H1 (cell line): ENCODE measurements around the gene PRICKLE1. TPM values are rescaled to one million over a fixed set of nuclear protein-coding genes. Genes with fewer than 3 reads are reported as not detected.

Experiments used
- CTCF ChIA-PET: fragments of 300-600 bp; sonication (Branson Sonifier 250); formaldehyde crosslinking; loops from one replicate; lab custom pipeline; 2021; ENCODE audit not compliant: partially characterized antibody; lab: Charles Lee
- POLR2A ChIA-PET: fragments of 300-600 bp; sonication (Branson Sonifier 250); formaldehyde crosslinking; loops from one replicate; lab custom pipeline; 2021; ENCODE audit warnings: inconsistent platforms; ENCODE audit not compliant: partially characterized antibody; lab: Charles Lee
- DNase-seq, 2 experiments: peaks; one replicate each; pipeline versions ENCODE4 v3.0.0 to v3.0.0-alpha.2; 2010 to 2022; ENCODE audit warnings: low spot score in 2 of 2, low read depth in 1 of 2, mixed read lengths in 1 of 2
- FAIRE-seq: peaks from 2 replicates; lab custom pipeline; 2011; peaks lifted over from hg19 to GRCh38; lab: Jason Lieb, UNC
- H2AFZ ChIP-seq: 2 replicates; pipeline ENCODE4 v1.8.1; 2012; ENCODE audit warnings: low read length, inconsistent platforms
- H2AK5ac ChIP-seq: 2 replicates; pipeline ENCODE4 v1.6.1; 2013; ENCODE audit warnings: low read depth, low read length
- H2BK120ac ChIP-seq: replicated peaks from 2 replicates; pipeline ENCODE3; 2013; ENCODE audit warnings: low read depth, low read length, inconsistent platforms
- H2BK12ac ChIP-seq: 2 replicates; pipeline ENCODE4 v1.6.1; 2013; ENCODE audit warnings: low read depth, low read length
- H2BK15ac ChIP-seq: 2 replicates; pipeline ENCODE4 v1.6.1; 2013; ENCODE audit warnings: low read length
- H2BK20ac ChIP-seq: 2 replicates; pipeline ENCODE4 v1.6.1; 2013; ENCODE audit warnings: low read length
- H2BK5ac ChIP-seq: 2 replicates; pipeline ENCODE4 v1.6.1; 2013; ENCODE audit warnings: low read depth, low read length
- H3K14ac ChIP-seq: 2 replicates; pipeline ENCODE4 v1.6.1; 2013; ENCODE audit warnings: inconsistent platforms; ENCODE audit not compliant: insufficient read length
- H3K18ac ChIP-seq: 2 replicates; pipeline ENCODE4 v1.6.1; 2013; ENCODE audit warnings: low read length; ENCODE audit errors: extremely low read depth
- H3K23ac ChIP-seq: 2 replicates; pipeline ENCODE4 v1.6.1; 2013; ENCODE audit warnings: inconsistent platforms; ENCODE audit not compliant: insufficient read length
- H3K23me2 ChIP-seq: 2 replicates; pipeline ENCODE4 v1.6.1; 2013; ENCODE audit warnings: low read depth, low read length
- H3K27ac ChIP-seq: 2 replicates; pipeline ENCODE4 v1.6.1; 2011; ENCODE audit warnings: low read depth, low read length, inconsistent platforms
- H3K27me3 ChIP-seq, 4 experiments: replicated peaks in 1 of 4; 1 replicate in 1 of 4; 2 replicates in 3 of 4; pipeline versions ENCODE4 v1.6.1 to v1.8.1; 2011 to 2013; ENCODE audit warnings: low read length in 3 of 4, mild to moderate bottlenecking in 3 of 4, inconsistent platforms in 2 of 4, mixed read lengths in 2 of 4, moderate library complexity in 1 of 4; ENCODE audit not compliant: control insufficient read depth in 3 of 4, insufficient read depth in 3 of 4; ENCODE audit errors: extremely low read depth in 1 of 4
- H3K36me3 ChIP-seq, 4 experiments: 2 replicates each; pipeline versions ENCODE4 v1.6.1 to v1.8.1; 2011 to 2013; ENCODE audit warnings: mild to moderate bottlenecking in 4 of 4, low read length in 3 of 4, moderate library complexity in 2 of 4, control low read depth in 1 of 4, inconsistent platforms in 1 of 4; ENCODE audit not compliant: insufficient read depth in 4 of 4, control insufficient read depth in 2 of 4
- H3K4ac ChIP-seq: replicated peaks from 2 replicates; pipeline ENCODE3; 2013; ENCODE audit warnings: low read length, low read depth, mixed read lengths, inconsistent platforms; ENCODE audit not compliant: insufficient read length
- H3K4me1 ChIP-seq, 4 experiments: replicated peaks in 1 of 4; 1 replicate in 1 of 4; 2 replicates in 3 of 4; pipeline versions ENCODE4 v1.6.1 to v1.8.1; 2011 to 2013; ENCODE audit warnings: low read length in 3 of 4, inconsistent platforms in 2 of 4, mixed read lengths in 1 of 4; ENCODE audit not compliant: insufficient read depth in 4 of 4, control insufficient read depth in 3 of 4
- H3K4me2 ChIP-seq, 2 experiments: 2 replicates each; pipeline versions ENCODE4 v1.6.1 to v1.8.1; 2011 to 2013; ENCODE audit warnings: low read depth in 2 of 2, low read length in 2 of 2, control low read depth in 1 of 2, inconsistent platforms in 1 of 2, mild to moderate bottlenecking in 1 of 2; ENCODE audit not compliant: insufficient read depth in 1 of 2
- H3K4me3 ChIP-seq, 4 experiments: fragments of 200-600, 300-600 bp in 1 of 4; sonication (generic), shearing (Covaris generic), sonication (Bioruptor Twin) in 1 of 4; 2 replicates each; pipeline versions ENCODE4 v1.5.1 to v1.8.1; 2011 to 2016; ENCODE audit warnings: low read length in 4 of 4, low read depth in 3 of 4, control low read depth in 2 of 4, inconsistent platforms in 2 of 4, mild to moderate bottlenecking in 2 of 4, mixed read lengths in 1 of 4, moderate library complexity in 1 of 4; ENCODE audit not compliant: insufficient read depth in 2 of 4; ENCODE audit errors: extremely low read depth in 1 of 4
- H3K56ac ChIP-seq: replicated peaks from 2 replicates; pipeline ENCODE3; 2013; ENCODE audit warnings: low read depth, mild to moderate bottlenecking, mixed read lengths, low read length, inconsistent platforms; ENCODE audit not compliant: insufficient read length
- H3K79me1 ChIP-seq: 2 replicates; pipeline ENCODE4 v1.6.1; 2013; ENCODE audit warnings: low read depth, low read length, control low read depth
- H3K79me2 ChIP-seq, 2 experiments: 2 replicates each; pipeline versions ENCODE4 v1.6.1 to v1.8.1; 2012 to 2013; ENCODE audit warnings: low read length in 2 of 2, mild to moderate bottlenecking in 2 of 2, inconsistent platforms in 1 of 2; ENCODE audit not compliant: insufficient read depth in 2 of 2, control insufficient read depth in 1 of 2
- H3K9ac ChIP-seq, 4 experiments: replicated peaks in 1 of 4; 1 replicate in 1 of 4; 2 replicates in 3 of 4; pipeline versions ENCODE4 v1.6.1 to v1.8.1; 2011 to 2013; ENCODE audit warnings: low read depth in 3 of 4, low read length in 3 of 4, control low read depth in 2 of 4, mild to moderate bottlenecking in 2 of 4, moderate library complexity in 2 of 4, inconsistent platforms in 1 of 4; ENCODE audit errors: extremely low read depth in 1 of 4
- H3K9me3 ChIP-seq, 2 experiments: 2 replicates each; pipeline versions ENCODE4 v1.6.1 to v1.8.1; 2012 to 2013; ENCODE audit warnings: mild to moderate bottlenecking in 2 of 2, moderate library complexity in 2 of 2, control low read depth in 1 of 2, inconsistent platforms in 1 of 2, low read depth in 1 of 2, low read length in 1 of 2, mixed read lengths in 1 of 2; ENCODE audit not compliant: insufficient read depth in 2 of 2
- H4K20me1 ChIP-seq, 2 experiments: replicated peaks in 1 of 2; 2 replicates each; pipeline versions ENCODE3 to v1.8.1; 2011 to 2013; ENCODE audit warnings: inconsistent platforms in 2 of 2, low read length in 2 of 2, mild to moderate bottlenecking in 1 of 2; ENCODE audit not compliant: insufficient read depth in 2 of 2, control insufficient read depth in 1 of 2
- H4K5ac ChIP-seq: 2 replicates; pipeline ENCODE4 v1.6.1; 2013; ENCODE audit warnings: low read length, low read depth, mixed read lengths, inconsistent platforms; ENCODE audit not compliant: insufficient read length
- H4K8ac ChIP-seq: 2 replicates; pipeline ENCODE4 v1.8.0; 2013; ENCODE audit warnings: mild to moderate bottlenecking, moderate library complexity, low read length, inconsistent platforms; ENCODE audit not compliant: insufficient read depth; ENCODE audit errors: extremely low read depth
- H4K91ac ChIP-seq: replicated peaks from 2 replicates; pipeline ENCODE3; 2013; ENCODE audit warnings: low read length, mixed read lengths, inconsistent platforms; ENCODE audit not compliant: insufficient read length
- ATF3 ChIP-seq: IDR thresholded peaks from 2 replicates; pipeline ENCODE4 v1.6.1; 2011; ENCODE audit warnings: low read depth, mild to moderate bottlenecking, low read length; ENCODE audit not compliant: insufficient read depth
- BACH1 ChIP-seq: IDR thresholded peaks from 2 replicates; pipeline ENCODE4 v1.6.1; 2012; ENCODE audit warnings: low read length, improper control_type of control experiment
- CEBPB ChIP-seq: IDR thresholded peaks from 2 replicates; pipeline ENCODE4 v1.6.1; 2012; ENCODE audit warnings: low read depth, low read length
- CHD1 ChIP-seq: IDR thresholded peaks from 2 replicates; pipeline ENCODE4 v1.6.1; 2012; ENCODE audit warnings: low read depth, low read length, improper control_type of control experiment
- CHD2 ChIP-seq: IDR thresholded peaks from 2 replicates; pipeline ENCODE4 v1.6.1; 2012; ENCODE audit warnings: low read length, improper control_type of control experiment
- HDAC2 ChIP-seq, 2 experiments: fragments of 300-600 bp in 1 of 2; sonication (generic) in 1 of 2; IDR thresholded peaks; 2 replicates each; pipeline ENCODE4 v1.6.1; 2011 to 2012; ENCODE audit warnings: low read depth in 2 of 2, low read length in 2 of 2, mild to moderate bottlenecking in 2 of 2, moderate library complexity in 2 of 2, borderline replicate concordance in 1 of 2, inconsistent platforms in 1 of 2
- KDM1A ChIP-seq: fragments of 200-600, 300-600 bp; sonication (generic); IDR thresholded peaks from 2 replicates; pipeline ENCODE4 v1.7.1; 2016; ENCODE audit warnings: mild to moderate bottlenecking, low read length, borderline replicate concordance
- MAX ChIP-seq: IDR thresholded peaks from 2 replicates; pipeline ENCODE4 v1.6.1; 2012; ENCODE audit warnings: inconsistent platforms
- NANOG ChIP-seq: IDR thresholded peaks from 2 replicates; pipeline ENCODE4 v1.6.1; 2011; ENCODE audit warnings: low read length, low read depth, mild to moderate bottlenecking, inconsistent platforms; ENCODE audit not compliant: insufficient read depth, poor library complexity, severe bottlenecking
- POLR2A ChIP-seq, 2 experiments: IDR thresholded peaks; 1 replicate in 1 of 2; 2 replicates in 1 of 2; pipeline ENCODE4 v1.6.1; 2011; ENCODE audit warnings: low read depth in 2 of 2, low read length in 2 of 2, mild to moderate bottlenecking in 2 of 2; ENCODE audit errors: control extremely low read depth in 1 of 2
- SIRT6 ChIP-seq: IDR thresholded peaks from one replicate; pipeline ENCODE4 v1.7.1; 2012; ENCODE audit warnings: low read length, inconsistent platforms
- SP2 ChIP-seq: IDR thresholded peaks from 2 replicates; pipeline ENCODE4 v1.6.1; 2012; ENCODE audit warnings: mild to moderate bottlenecking, low read length, inconsistent platforms
- SRF ChIP-seq: IDR thresholded peaks from 2 replicates; pipeline ENCODE4 v1.6.1; 2011; ENCODE audit warnings: mild to moderate bottlenecking, low read depth, low read length, moderate library complexity
- SUZ12 ChIP-seq: fragments of 200-600 bp; sonication (generic); IDR thresholded peaks from 2 replicates; pipeline ENCODE4 v1.6.1; 2012; ENCODE audit warnings: mild to moderate bottlenecking, inconsistent platforms, low read length, moderate library complexity, mixed read lengths
- ZNF274 ChIP-seq: IDR thresholded peaks from 2 replicates; pipeline ENCODE4 v1.7.0; 2012; ENCODE audit warnings: low read length, borderline replicate concordance; ENCODE audit errors: extremely low read depth
- WGBS, 2 experiments: shearing (Covaris generic) in 1 of 2; methylation state at CpG; one replicate each; pipeline versions ENCODE4 v1.1.6 to v1.1.7; 2013 to 2015; ENCODE audit warnings: low lambda C conversion rate in 2 of 2, mixed read lengths in 2 of 2, inconsistent platforms in 1 of 2, low coverage in 1 of 2, missing lambda C conversion rate in 1 of 2; ENCODE audit not compliant: insufficient replicate concordance in 2 of 2, insufficient coverage in 1 of 2, insufficient read length in 1 of 2; ENCODE audit errors: extremely low coverage in 1 of 2, missing lambda C conversion rate in 1 of 2; 5-methylcytosine and 5-hydroxymethylcytosine counted together
- polyA plus RNA-seq, 7 experiments: library from polyadenylated mRNA; depleted of rRNA in 3 of 7; stranded (reverse) in 5 of 7; unstranded in 2 of 7; fragments of >200 nt in 5 of 7; fragments of 200-250 nt in 2 of 7; gene quantifications; 1 replicate in 5 of 7; 2 replicates in 1 of 7; 4 replicates in 1 of 7; pipeline versions ENCODE4 v1.2.1 to v1.2.3, GENCODE V29; 2011 to 2013; ENCODE audit warnings: missing spikeins in 2 of 7, mixed read lengths in 2 of 7
- total RNA-seq: library from RNA; stranded (reverse); fragmentation: NEBNext Ultra II Directional; extraction: Animal tissue kit (Norgen Biotek cat#: 25700); gene quantifications from 2 replicates; pipeline ENCODE4 v1.2.1, GENCODE V29; 2021

Gene PRICKLE1
- total and polyA plus RNA-seq, 2 of the 8 experiments (the other 6 are each of a cell fraction or from before 2014, with no cell fraction given): 14.0 to 22.4 TPM

- no peak overlapping the region for H3K23ac ChIP-seq
- H3K56ac ChIP-seq: no peak overlapping the region
- no peak overlapping the region for H2AFZ ChIP-seq
- H4K91ac ChIP-seq: no peak overlapping the region
- POLR2A ChIA-PET: no interaction called here
- CTCF ChIA-PET: no interaction called here
- H3K4me2 ChIP-seq: no peak overlapping the region
- H2BK5ac ChIP-seq: no peak overlapping the region
- no peaks in the 10 kb centered on the region for H4K20me1 ChIP-seq
- H3K9ac ChIP-seq: no peak overlapping the region
- H2BK12ac ChIP-seq: no peak overlapping the region
- FAIRE-seq: no peak
- WGBS, 2 experiments: 82% methylated on average over 2 of the region's 2 CpGs; no CpG with 5 or more reads in 1 of the 2 experiments
- no peak overlapping the region for H4K8ac ChIP-seq
- no peak overlapping the region for H3K18ac ChIP-seq
- no peak overlapping the region for H2BK120ac ChIP-seq
- H3K14ac ChIP-seq: no peak overlapping the region
- H2BK15ac ChIP-seq: no peak overlapping the region
- H2AK5ac ChIP-seq: no peak overlapping the region
- DNase-seq: no peak
- no peaks in the 10 kb centered on the region for H3K79me2 ChIP-seq
- no peaks in the 10 kb centered on the region; the same call in 1 of the 2 replicates for H3K23me2 ChIP-seq
- no peak overlapping the region for H4K5ac ChIP-seq
- H3K4me3 ChIP-seq: no peak overlapping the region
- H3K4me1 ChIP-seq: no peaks in the 10 kb centered on the region
- H3K4ac ChIP-seq: no peak overlapping the region
- no peaks in the 10 kb centered on the region for H3K79me1 ChIP-seq
- no peaks in the 10 kb centered on the region for H3K27me3 ChIP-seq
- H2BK20ac ChIP-seq: no peak overlapping the region
- no peaks in the 10 kb centered on the region for H3K9me3 ChIP-seq
- no peak overlapping the region for H3K27ac ChIP-seq
- H3K36me3 ChIP-seq: no peaks in the 10 kb centered on the region
- TF ChIP-seq SIRT6 (no peak), POLR2A (IDR thresholded peaks at IDR 0.05; ENCODE audit: control extremely low read depth in 1 of 2, low read depth in 2 of 2, low read length in 2 of 2) (no peak), SRF (no peak), KDM1A (no peak), CEBPB (no peak), CHD2 (no peak), BACH1 (no peak), CHD1 (no peak), SP2 (no peak), MAX (no peak), ZNF274 (no peak), NANOG (no peak), HDAC2 (IDR thresholded peaks at IDR 0.05; ENCODE audit: borderline replicate concordance in 1 of 2, low read depth in 2 of 2, low read length in 2 of 2) (no peak), ATF3 (no peak), SUZ12 (no peak)
These were observed 180.1 kb downstream of the PRICKLE1 start for GRCh38 chr12:42409471-42409870.
